ENCODE data around the gene NTSR1. TPM values are rescaled to one million over a fixed set of nuclear protein-coding genes. Genes with fewer than 3 reads are reported as not detected.

The NTSR1 gene
- total RNA-seq, 1 donor from 2014 or later = 0.09 TPM

DNA sequence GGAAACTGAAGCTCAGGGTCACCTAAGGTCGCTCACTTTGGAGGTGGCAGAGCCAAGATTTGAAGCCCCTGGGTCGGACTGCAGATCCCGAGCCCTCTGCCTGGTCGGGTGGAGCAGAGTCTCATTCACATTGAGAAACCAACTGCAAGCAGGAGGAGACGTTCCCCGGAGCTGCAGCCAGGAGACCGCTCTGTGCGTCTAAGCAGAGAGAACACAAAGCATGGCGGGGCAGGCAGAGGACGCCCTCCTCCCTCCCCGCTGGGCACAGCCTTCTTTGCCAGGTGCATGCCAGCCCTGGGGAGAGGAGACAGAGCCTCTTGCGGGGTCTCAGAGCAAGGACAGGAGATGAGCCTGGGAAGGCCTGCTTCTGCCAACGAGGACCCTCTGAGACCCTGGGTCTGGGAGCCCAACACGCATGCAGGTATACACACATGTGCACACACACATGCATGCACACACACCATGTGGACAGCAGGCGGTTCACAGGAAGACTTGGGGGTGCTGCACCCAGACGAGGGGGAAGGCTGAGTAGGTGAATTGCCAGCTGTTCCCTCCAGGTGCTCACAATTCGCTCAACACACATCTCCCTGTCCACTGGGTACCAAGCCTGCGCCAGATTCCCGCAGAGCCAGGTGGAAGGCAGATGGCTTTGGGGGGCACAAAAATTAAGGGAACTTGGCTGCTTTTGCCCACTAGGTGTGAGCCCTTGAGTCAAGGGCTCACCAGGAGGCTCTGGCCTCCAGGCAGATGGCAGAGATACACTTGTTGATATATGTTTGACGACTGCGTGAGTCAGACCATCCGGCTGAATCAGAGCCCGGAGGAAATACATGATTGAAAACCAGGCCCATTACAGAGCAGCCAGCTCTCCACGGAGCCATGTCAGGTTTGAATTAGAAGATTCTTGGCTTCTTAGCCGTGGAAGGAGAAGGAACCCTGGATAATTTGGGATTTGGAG is 5.5 kb upstream of the NTSR1 start:
- no peaks in the 10 kb centered on the region for H3K36me3 ChIP-seq
- H3K9me3 ChIP-seq = no peaks in the 10 kb centered on the region
- DNase-seq = no peak
- peaks cover 17% of the 10 kb centered on the region for H3K27me3 ChIP-seq
- H3K27ac ChIP-seq = no peak overlapping the region
- intact Hi-C loops (cut with DNase I) = no loop called here
- H3K4me1 ChIP-seq = peaks cover 12% of the 10 kb centered on the region
- H3K4me3 ChIP-seq = no peak overlapping the region
- TF ChIP-seq, protein P1, sequence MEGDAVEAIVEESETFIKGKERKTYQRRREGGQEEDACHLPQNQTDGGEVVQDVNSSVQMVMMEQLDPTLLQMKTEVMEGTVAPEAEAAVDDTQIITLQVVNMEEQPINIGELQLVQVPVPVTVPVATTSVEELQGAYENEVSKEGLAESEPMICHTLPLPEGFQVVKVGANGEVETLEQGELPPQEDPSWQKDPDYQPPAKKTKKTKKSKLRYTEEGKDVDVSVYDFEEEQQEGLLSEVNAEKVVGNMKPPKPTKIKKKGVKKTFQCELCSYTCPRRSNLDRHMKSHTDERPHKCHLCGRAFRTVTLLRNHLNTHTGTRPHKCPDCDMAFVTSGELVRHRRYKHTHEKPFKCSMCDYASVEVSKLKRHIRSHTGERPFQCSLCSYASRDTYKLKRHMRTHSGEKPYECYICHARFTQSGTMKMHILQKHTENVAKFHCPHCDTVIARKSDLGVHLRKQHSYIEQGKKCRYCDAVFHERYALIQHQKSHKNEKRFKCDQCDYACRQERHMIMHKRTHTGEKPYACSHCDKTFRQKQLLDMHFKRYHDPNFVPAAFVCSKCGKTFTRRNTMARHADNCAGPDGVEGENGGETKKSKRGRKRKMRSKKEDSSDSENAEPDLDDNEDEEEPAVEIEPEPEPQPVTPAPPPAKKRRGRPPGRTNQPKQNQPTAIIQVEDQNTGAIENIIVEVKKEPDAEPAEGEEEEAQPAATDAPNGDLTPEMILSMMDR (IDR thresholded peaks at IDR 0.05) = peak; percentile 7
- peak; percentile 22 for ATAC-seq

DNA sequence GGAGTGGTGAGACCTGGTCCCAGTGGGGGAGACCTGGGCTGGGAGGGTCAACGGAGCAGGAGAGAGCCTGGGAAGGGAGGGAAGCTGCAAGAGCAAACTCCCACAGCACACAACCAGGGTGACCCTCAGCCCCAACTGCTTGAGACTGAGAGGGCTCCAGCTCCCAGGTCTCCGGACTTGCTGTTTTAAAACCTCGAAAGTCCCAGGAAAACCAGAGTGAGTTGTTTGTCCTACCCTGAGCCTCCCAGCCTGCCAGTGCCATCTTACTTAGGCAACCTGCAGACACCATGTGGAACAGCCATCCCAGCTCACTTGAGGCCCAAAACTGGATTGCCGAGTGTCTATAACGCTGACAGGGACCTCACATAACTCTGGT is 4.8 kb upstream of the NTSR1 start:
- ATAC-seq (no peak), DNase-seq (no peak)
- H3K4me1 ChIP-seq = peaks cover 13% of the 10 kb centered on the region
- no peaks in the 10 kb centered on the region for H3K36me3 ChIP-seq
- H3K9me3 ChIP-seq = no peaks in the 10 kb centered on the region
- intact Hi-C loops (cut with DNase I) = no loop called here
- peaks cover 24% of the 10 kb centered on the region for H3K27me3 ChIP-seq
- no peak overlapping the region for H3K4me3 ChIP-seq
- TF ChIP-seq, protein P1 (IDR thresholded peaks at IDR 0.05) = no peak
- no peak overlapping the region for H3K27ac ChIP-seq

DNA sequence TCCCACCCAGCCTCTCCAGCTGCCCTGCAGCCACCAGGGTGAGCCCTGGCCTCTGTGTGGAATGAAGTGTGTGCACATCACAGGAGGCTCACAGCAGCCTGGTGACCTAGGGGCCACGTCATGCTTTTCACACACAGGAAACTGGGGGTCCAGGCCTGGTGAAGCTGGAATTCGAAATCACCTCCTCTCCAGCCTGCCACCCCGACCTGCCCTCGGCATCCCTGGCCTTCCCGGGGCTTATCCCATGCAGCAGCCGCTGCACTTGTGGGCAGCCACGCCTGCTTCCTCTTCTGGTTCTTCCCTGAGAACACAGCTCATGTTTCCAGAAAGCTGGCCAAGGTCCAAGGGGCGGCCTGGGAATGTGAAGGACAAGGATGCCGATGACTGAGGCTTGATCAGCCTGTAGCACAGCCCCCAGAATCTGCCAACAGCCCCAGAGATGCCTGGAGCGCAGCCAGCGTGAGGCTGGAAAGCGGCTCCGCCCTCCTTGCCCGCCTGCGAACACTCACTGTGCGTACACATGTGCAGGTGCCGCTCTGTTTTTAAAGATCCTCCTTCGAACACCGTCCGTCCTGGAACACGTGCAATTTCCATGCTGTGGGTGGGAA is 4.2 kb upstream of the NTSR1 start:
- TF ChIP-seq, protein P1 (IDR thresholded peaks at IDR 0.05) = no peak
- H3K27me3 ChIP-seq = peaks cover 30% of the 10 kb centered on the region
- H3K27ac ChIP-seq = no peak overlapping the region
- ATAC-seq (peak; percentile 48), DNase-seq (peak; percentile 77)
- H3K4me1 ChIP-seq = peaks cover 13% of the 10 kb centered on the region
- no peaks in the 10 kb centered on the region for H3K36me3 ChIP-seq
- H3K4me3 ChIP-seq = no peak overlapping the region
- H3K9me3 ChIP-seq = no peaks in the 10 kb centered on the region
- intact Hi-C loops (cut with DNase I) = no loop called here

DNA sequence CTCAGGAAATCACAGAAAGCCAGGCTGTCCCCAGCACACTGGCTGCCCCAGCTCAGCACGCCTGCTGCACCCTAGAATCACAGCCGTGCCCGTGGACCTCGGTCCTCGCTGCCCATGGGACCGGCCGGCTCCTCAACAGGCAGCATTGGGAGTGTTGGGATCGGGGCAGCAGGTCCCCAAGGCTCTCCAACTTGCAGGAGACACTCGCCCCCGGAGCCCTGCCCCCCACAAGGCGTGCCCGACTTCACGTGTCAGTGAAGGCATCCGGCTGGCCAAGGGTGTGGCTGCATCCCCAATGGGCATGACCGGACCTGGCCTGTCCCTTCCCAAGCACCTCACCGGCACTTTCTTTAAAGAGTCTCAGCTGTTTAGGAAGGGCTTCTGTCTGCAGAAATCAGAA is 3.0 kb upstream of the NTSR1 start:
- DNase-seq (no peak), ATAC-seq (no peak)
- Histone ChIP-seq H3K9me3 (no peaks in the 10 kb centered on the region), H3K27ac (no peak overlapping the region), H3K27me3 (peaks cover 42% of the 10 kb centered on the region), H3K4me1 (peaks cover 13% of the 10 kb centered on the region), H3K36me3 (no peaks in the 10 kb centered on the region), H3K4me3 (no peak overlapping the region)
- intact Hi-C loops (cut with DNase I) = no loop called here
- TF ChIP-seq, protein P1 (IDR thresholded peaks at IDR 0.05) = no peak

DNA sequence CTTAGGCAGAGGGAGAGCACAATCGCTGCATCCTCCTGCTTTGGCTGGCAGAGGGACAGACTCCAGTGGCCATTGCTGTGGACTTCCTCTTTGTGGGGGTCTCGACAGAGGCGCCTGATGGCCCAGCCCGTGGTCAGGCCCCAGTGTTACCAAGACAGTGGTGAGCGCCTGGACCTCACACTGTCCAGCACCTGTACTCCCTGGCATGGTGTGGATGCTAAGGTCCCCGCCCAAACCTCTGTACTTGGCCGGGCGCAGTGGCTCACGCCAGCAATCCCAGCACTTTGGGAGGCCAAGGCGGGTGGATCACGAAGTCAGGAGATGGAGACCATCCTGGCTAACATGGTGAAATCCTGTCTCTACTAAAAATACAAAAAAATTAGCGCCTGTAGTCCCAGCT is 2.3 kb upstream of the NTSR1 start:
- DNase-seq (no peak), ATAC-seq (no peak)
- no peaks in the 10 kb centered on the region for H3K9me3 ChIP-seq
- H3K27ac ChIP-seq = no peak overlapping the region
- intact Hi-C loops (cut with DNase I) = no loop called here
- TF ChIP-seq, protein P1 (IDR thresholded peaks at IDR 0.05) = no peak
- peaks cover 48% of the 10 kb centered on the region for H3K27me3 ChIP-seq
- H3K36me3 ChIP-seq = no peaks in the 10 kb centered on the region
- H3K4me3 ChIP-seq = no peak overlapping the region
- peaks cover 13% of the 10 kb centered on the region for H3K4me1 ChIP-seq

All from upper lobe of right lung (tissue), 1 donor.